ENCODE results near the gene PREP.

PREP gene

GRCh38 chr6:105294129-105294528, 108.8 kb downstream of the PREP start:
- Histone ChIP-seq H3K4me1 (ENCODE audit: control insufficient read depth, insufficient read depth, low read depth, low read length) (no peaks in the 10 kb centered on the region), H3K9me3 (ENCODE audit: control insufficient read depth, low read length) (peaks cover 6% of the 10 kb centered on the region), H3K18ac (ENCODE audit: low read depth in 1 of 2, low read length in 2 of 2) (no peak overlapping the region), H4K91ac (ENCODE audit: low read length) (no peak overlapping the region), H3K79me1 (replicated peaks; ENCODE audit: low read length, poor library complexity, severe bottlenecking) (peaks cover 13% of the 10 kb centered on the region), H3K9ac (ENCODE audit: low read length) (no peak overlapping the region), H2BK5ac (ENCODE audit: low read depth, low read length, poor library complexity, severe bottlenecking) (no peak overlapping the region), H2BK12ac (ENCODE audit: low read length in 2 of 2) (no peak overlapping the region), H3K27me3 (ENCODE audit: control insufficient read depth in 1 of 2, insufficient read depth in 1 of 2, low read length in 2 of 2) (no peaks in the 10 kb centered on the region), H2AK5ac (ENCODE audit: low read length, severe bottlenecking) (no peak overlapping the region), H3K4me3 (ENCODE audit: insufficient read depth in 1 of 2, low read depth in 1 of 2, low read length in 2 of 2) (no peak overlapping the region), H2AFZ (ENCODE audit: low read depth, low read length) (no peak overlapping the region), H4K8ac (ENCODE audit: low read length) (no peak overlapping the region), H3K4ac (ENCODE audit: low read depth in 1 of 2, low read length in 2 of 2) (no peak overlapping the region), H2BK15ac (ENCODE audit: low read depth, poor library complexity, severe bottlenecking) (no peak overlapping the region), H3K27ac (ENCODE audit: low read length, poor library complexity, severe bottlenecking) (no peak overlapping the region), H3K23ac (ENCODE audit: low read length in 2 of 2) (no peak overlapping the region), H2BK120ac (ENCODE audit: low read depth, low read length) (no peak overlapping the region), H3K36me3 (ENCODE audit: control insufficient read depth in 1 of 2, insufficient read depth in 2 of 2, low read depth in 1 of 2, low read length in 2 of 2) (peaks cover 8% of the 10 kb centered on the region in 2 experiments), H3K14ac (ENCODE audit: low read length in 2 of 2) (no peak overlapping the region), H3K4me2 (ENCODE audit: low read length, poor library complexity, severe bottlenecking) (no peak overlapping the region)
- DNase-seq = no peak
- 74% methylated on average over 2 of the region's 2 CpGs for WGBS

DNA sequence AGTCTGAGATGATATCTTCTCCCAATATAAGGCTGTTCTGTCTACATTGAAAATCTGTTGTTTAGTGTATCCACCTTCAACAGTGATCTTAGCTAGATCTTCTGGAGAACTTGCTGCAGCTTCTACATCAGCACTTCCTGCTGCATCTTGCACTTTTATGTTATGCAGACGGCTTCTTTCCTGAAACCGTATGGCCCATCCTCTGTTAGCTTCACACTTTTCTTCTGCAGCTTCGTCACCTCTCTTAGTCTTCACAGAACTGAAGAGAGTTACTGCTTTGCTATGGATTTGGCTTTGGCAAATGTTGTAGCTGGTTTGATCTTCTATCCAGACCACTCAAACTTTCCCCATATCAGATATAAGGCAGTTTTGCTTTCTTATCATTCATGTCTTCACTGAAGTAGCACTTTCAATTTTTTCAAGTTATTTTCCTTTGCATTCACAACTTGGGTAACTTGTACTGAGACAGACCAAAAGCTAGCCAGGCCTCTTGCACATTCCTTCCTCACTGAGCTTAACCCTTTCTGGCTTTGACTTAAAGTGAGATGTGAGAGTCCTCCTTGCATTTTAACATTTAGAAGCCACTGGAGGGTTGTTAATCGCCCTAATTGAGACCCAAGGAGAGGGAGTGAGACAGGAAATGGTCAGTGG, 110.1 kb downstream of the PREP start:
- Histone ChIP-seq H3K4me2 (ENCODE audit: low read length, poor library complexity, severe bottlenecking) (no peak overlapping the region), H2BK120ac (ENCODE audit: low read depth, low read length) (no peak overlapping the region), H3K4me3 (ENCODE audit: insufficient read depth in 1 of 2, low read depth in 1 of 2, low read length in 2 of 2) (no peak overlapping the region), H3K14ac (ENCODE audit: low read length in 2 of 2) (no peak overlapping the region), H3K4me1 (ENCODE audit: control insufficient read depth, insufficient read depth, low read depth, low read length) (no peaks in the 10 kb centered on the region), H3K27ac (ENCODE audit: low read length, poor library complexity, severe bottlenecking) (no peak overlapping the region), H2AK5ac (ENCODE audit: low read length, severe bottlenecking) (no peak overlapping the region), H4K8ac (ENCODE audit: low read length) (no peak overlapping the region), H3K9me3 (ENCODE audit: control insufficient read depth, low read length) (peaks cover 6% of the 10 kb centered on the region), H2AFZ (ENCODE audit: low read depth, low read length) (no peak overlapping the region), H2BK12ac (ENCODE audit: low read length in 2 of 2) (no peak overlapping the region), H3K18ac (ENCODE audit: low read depth in 1 of 2, low read length in 2 of 2) (no peak overlapping the region), H2BK5ac (ENCODE audit: low read depth, low read length, poor library complexity, severe bottlenecking) (no peak overlapping the region), H3K27me3 (ENCODE audit: control insufficient read depth in 1 of 2, insufficient read depth in 1 of 2, low read length in 2 of 2) (no peaks in the 10 kb centered on the region), H3K23ac (ENCODE audit: low read length in 2 of 2) (no peak overlapping the region), H3K9ac (ENCODE audit: low read length) (no peak overlapping the region), H3K4ac (ENCODE audit: low read depth in 1 of 2, low read length in 2 of 2) (no peak overlapping the region), H3K79me1 (replicated peaks; ENCODE audit: low read length, poor library complexity, severe bottlenecking) (peaks cover 9% of the 10 kb centered on the region), H3K36me3 (ENCODE audit: control insufficient read depth in 1 of 2, insufficient read depth in 2 of 2, low read depth in 1 of 2, low read length in 2 of 2) (peaks cover 0 to 16% of the 10 kb centered on the region in 2 experiments), H2BK15ac (ENCODE audit: low read depth, poor library complexity, severe bottlenecking) (no peak overlapping the region), H4K91ac (ENCODE audit: low read length) (no peak overlapping the region)
- WGBS = 100% methylated on average over 3 of the region's 4 CpGs
- no peak for DNase-seq

- H3K27me3 ChIP-seq (ENCODE audit: control insufficient read depth in 1 of 2, insufficient read depth in 1 of 2, low read length in 2 of 2) = no peaks in the 10 kb centered on the region
- no peak overlapping the region for H3K18ac ChIP-seq (ENCODE audit: low read depth in 1 of 2, low read length in 2 of 2)
- H3K9me3 ChIP-seq (ENCODE audit: control insufficient read depth, low read length) = peaks cover 6% of the 10 kb centered on the region
- no peak overlapping the region for H2AK5ac ChIP-seq (ENCODE audit: low read length, severe bottlenecking)
- H2BK5ac ChIP-seq (ENCODE audit: low read depth, low read length, poor library complexity, severe bottlenecking) = no peak overlapping the region
- H3K4ac ChIP-seq (ENCODE audit: low read depth in 1 of 2, low read length in 2 of 2) = no peak overlapping the region
- no peak overlapping the region for H2BK12ac ChIP-seq (ENCODE audit: low read length in 2 of 2)
- no peak overlapping the region for H3K27ac ChIP-seq (ENCODE audit: low read length, poor library complexity, severe bottlenecking)
- WGBS = 100% methylated on average over 1 of the region's 1 CpG
- H3K9ac ChIP-seq (ENCODE audit: low read length) = no peak overlapping the region
- no peak overlapping the region for H3K14ac ChIP-seq (ENCODE audit: low read length in 2 of 2)
- no peak overlapping the region for H2BK15ac ChIP-seq (ENCODE audit: low read depth, poor library complexity, severe bottlenecking)
- no peak overlapping the region for H3K4me3 ChIP-seq (ENCODE audit: insufficient read depth in 1 of 2, low read depth in 1 of 2, low read length in 2 of 2)
- H3K23ac ChIP-seq (ENCODE audit: low read length in 2 of 2) = no peak overlapping the region
- H3K4me2 ChIP-seq (ENCODE audit: low read length, poor library complexity, severe bottlenecking) = no peak overlapping the region
- peaks cover 7% of the 10 kb centered on the region for H3K79me1 ChIP-seq (replicated peaks; ENCODE audit: low read length, poor library complexity, severe bottlenecking)
- no peak overlapping the region for H4K8ac ChIP-seq (ENCODE audit: low read length)
- DNase-seq = no peak
- no peaks in the 10 kb centered on the region for H3K4me1 ChIP-seq (ENCODE audit: control insufficient read depth, insufficient read depth, low read depth, low read length)
- no peak overlapping the region for H2AFZ ChIP-seq (ENCODE audit: low read depth, low read length)
- H4K91ac ChIP-seq (ENCODE audit: low read length) = no peak overlapping the region
- H3K36me3 ChIP-seq (ENCODE audit: control insufficient read depth in 1 of 2, insufficient read depth in 2 of 2, low read depth in 1 of 2, low read length in 2 of 2) = peaks cover 0 to 29% of the 10 kb centered on the region in 2 experiments
- no peak overlapping the region for H2BK120ac ChIP-seq (ENCODE audit: low read depth, low read length)
Observed at GRCh38 chr6:105291525-105291924, 111.4 kb downstream of the PREP start.

- DNase-seq = no peak
Observed at GRCh38 chr6:105282631-105283585, 120.0 kb downstream of the PREP start.

More at GRCh38 chr6:105282631-105283585, 120.0 kb downstream of the PREP start:
- Histone ChIP-seq H3K4me1 (ENCODE audit: control insufficient read depth, insufficient read depth, low read depth, low read length) (peaks cover 1% of the 10 kb centered on the region), H2AK5ac (ENCODE audit: low read length, severe bottlenecking) (no peak overlapping the region), H2BK120ac (ENCODE audit: low read depth, low read length) (no peak overlapping the region), H3K23ac (ENCODE audit: low read length in 2 of 2) (no peak overlapping the region), H2BK15ac (ENCODE audit: low read depth, poor library complexity, severe bottlenecking) (no peak overlapping the region), H3K4me2 (ENCODE audit: low read length, poor library complexity, severe bottlenecking) (no peak overlapping the region), H3K4me3 (ENCODE audit: insufficient read depth in 1 of 2, low read depth in 1 of 2, low read length in 2 of 2) (no peak overlapping the region), H3K14ac (ENCODE audit: low read length in 2 of 2) (no peak overlapping the region), H3K18ac (ENCODE audit: low read depth in 1 of 2, low read length in 2 of 2) (no peak overlapping the region), H2BK5ac (ENCODE audit: low read depth, low read length, poor library complexity, severe bottlenecking) (no peak overlapping the region), H2BK12ac (ENCODE audit: low read length in 2 of 2) (no peak overlapping the region), H4K8ac (ENCODE audit: low read length) (no peak overlapping the region), H3K36me3 (ENCODE audit: control insufficient read depth in 1 of 2, insufficient read depth in 2 of 2, low read depth in 1 of 2, low read length in 2 of 2) (peaks cover 21 to 79% of the 10 kb centered on the region in 2 experiments), H3K27me3 (ENCODE audit: control insufficient read depth in 1 of 2, insufficient read depth in 1 of 2, low read length in 2 of 2) (no peaks in the 10 kb centered on the region), H4K91ac (ENCODE audit: low read length) (no peak overlapping the region), H2AFZ (ENCODE audit: low read depth, low read length) (no peak overlapping the region), H3K79me1 (replicated peaks; ENCODE audit: low read length, poor library complexity, severe bottlenecking) (peaks cover 3% of the 10 kb centered on the region), H3K27ac (ENCODE audit: low read length, poor library complexity, severe bottlenecking) (no peak overlapping the region), H3K9ac (ENCODE audit: low read length) (no peak overlapping the region), H3K9me3 (ENCODE audit: control insufficient read depth, low read length) (no peaks in the 10 kb centered on the region), H3K4ac (ENCODE audit: low read depth in 1 of 2, low read length in 2 of 2) (no peak overlapping the region)
- WGBS = 96% methylated on average over 16 of the region's 18 CpGs
